HL-60 (cell line): ENCODE data around the gene TRIOBP.

Source experiments
- DNase-seq, 2 experiments: peaks; one replicate each; pipeline ENCODE4 v3.0.0-alpha.2; 2010 to 2020; ENCODE audit warnings: low read depth in 1 of 2, low spot score in 1 of 2
- H3K27ac ChIP-seq: fragments of 250-450 bp; sonication (Bioruptor Pico); replicated peaks from 2 replicates; pipeline ENCODE4 v1.5.1; 2020; ENCODE audit warnings: mild to moderate bottlenecking, moderate library complexity
- H3K27me3 ChIP-seq: fragments of 250-450 bp; sonication (Bioruptor Pico); 2 replicates; pipeline ENCODE4 v1.5.1; 2021; ENCODE audit warnings: mild to moderate bottlenecking, moderate library complexity; ENCODE audit not compliant: insufficient read depth, poor library complexity, severe bottlenecking
- H3K4me3 ChIP-seq: replicated peaks from 2 replicates; pipeline ENCODE4 v1.5.1; 2011; ENCODE audit warnings: mild to moderate bottlenecking, control low read depth, low read length; ENCODE audit not compliant: insufficient read depth
- GABPA ChIP-seq: IDR thresholded peaks from 2 replicates; pipeline ENCODE4 v1.6.1; 2012; ENCODE audit warnings: low read depth
- POLR2AphosphoS5 ChIP-seq: IDR thresholded peaks from 2 replicates; pipeline ENCODE4 v1.6.1; 2012; ENCODE audit warnings: low read depth
- SPI1 ChIP-seq: IDR thresholded peaks from 2 replicates; pipeline ENCODE4 v1.6.1; 2012; ENCODE audit warnings: low read depth, mild to moderate bottlenecking, borderline replicate concordance
- TF ChIP-seq, protein P1 (sequence below): IDR thresholded peaks from one replicate; pipeline ENCODE4 v1.5.1; 2011; ENCODE audit warnings: low read length, control low read depth, inconsistent platforms; ENCODE audit not compliant: insufficient read depth
- TF ChIP-seq, protein P2 (sequence below): IDR thresholded peaks from 2 replicates; pipeline ENCODE4 v1.6.1; 2012; ENCODE audit warnings: low read depth; ENCODE audit not compliant: insufficient replicate concordance

Gene TRIOBP

DNA sequence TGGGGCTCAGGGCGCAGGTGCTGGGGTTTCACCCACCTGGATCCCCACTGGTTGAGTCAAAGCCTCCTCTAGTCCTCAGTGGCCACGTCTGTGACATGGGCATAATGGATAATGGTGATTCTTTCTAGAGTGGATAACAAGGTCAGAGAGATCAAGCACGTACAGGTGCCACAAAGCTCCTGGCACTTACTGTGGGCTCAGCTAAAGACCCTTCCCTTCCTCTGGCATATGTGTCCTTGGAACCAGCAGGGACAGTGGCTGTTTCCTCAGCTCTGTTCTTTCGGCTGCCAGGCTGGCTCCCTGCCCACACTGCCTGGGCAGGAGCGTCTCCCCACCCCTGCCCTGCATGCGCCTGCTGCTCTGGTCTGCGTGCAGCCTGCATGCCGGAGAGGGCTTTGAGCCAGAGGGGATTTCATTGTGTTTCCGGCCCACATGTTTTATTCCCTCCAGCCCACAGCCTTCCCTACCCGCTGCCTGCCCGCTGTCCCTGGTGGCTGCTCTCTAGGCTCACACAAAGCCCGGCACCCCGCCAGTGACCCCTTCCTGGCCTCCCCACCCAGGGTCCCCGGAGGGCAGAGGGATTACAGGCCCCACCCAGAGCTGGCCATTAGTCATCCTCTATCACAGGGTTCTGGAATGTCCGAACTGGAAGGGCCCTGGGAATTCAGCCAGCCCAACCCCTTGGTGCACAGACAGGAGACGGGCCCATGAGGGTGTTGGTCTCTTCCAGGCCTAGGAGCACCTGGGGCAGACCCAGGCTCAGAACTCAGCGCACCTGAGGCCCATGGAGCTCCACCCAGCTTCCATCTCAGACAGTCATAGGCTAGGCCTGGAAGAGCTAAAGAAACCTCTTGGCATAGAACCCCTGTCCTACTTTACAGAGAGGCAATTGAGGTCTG lies 55.6 kb downstream of the TRIOBP start:
- no peak for DNase-seq
- TF ChIP-seq SPI1 (no peak), POLR2AphosphoS5 (no peak), GABPA (no peak)
- TF ChIP-seq, protein P1, sequence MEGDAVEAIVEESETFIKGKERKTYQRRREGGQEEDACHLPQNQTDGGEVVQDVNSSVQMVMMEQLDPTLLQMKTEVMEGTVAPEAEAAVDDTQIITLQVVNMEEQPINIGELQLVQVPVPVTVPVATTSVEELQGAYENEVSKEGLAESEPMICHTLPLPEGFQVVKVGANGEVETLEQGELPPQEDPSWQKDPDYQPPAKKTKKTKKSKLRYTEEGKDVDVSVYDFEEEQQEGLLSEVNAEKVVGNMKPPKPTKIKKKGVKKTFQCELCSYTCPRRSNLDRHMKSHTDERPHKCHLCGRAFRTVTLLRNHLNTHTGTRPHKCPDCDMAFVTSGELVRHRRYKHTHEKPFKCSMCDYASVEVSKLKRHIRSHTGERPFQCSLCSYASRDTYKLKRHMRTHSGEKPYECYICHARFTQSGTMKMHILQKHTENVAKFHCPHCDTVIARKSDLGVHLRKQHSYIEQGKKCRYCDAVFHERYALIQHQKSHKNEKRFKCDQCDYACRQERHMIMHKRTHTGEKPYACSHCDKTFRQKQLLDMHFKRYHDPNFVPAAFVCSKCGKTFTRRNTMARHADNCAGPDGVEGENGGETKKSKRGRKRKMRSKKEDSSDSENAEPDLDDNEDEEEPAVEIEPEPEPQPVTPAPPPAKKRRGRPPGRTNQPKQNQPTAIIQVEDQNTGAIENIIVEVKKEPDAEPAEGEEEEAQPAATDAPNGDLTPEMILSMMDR, result no peak
- TF ChIP-seq, protein P2, sequence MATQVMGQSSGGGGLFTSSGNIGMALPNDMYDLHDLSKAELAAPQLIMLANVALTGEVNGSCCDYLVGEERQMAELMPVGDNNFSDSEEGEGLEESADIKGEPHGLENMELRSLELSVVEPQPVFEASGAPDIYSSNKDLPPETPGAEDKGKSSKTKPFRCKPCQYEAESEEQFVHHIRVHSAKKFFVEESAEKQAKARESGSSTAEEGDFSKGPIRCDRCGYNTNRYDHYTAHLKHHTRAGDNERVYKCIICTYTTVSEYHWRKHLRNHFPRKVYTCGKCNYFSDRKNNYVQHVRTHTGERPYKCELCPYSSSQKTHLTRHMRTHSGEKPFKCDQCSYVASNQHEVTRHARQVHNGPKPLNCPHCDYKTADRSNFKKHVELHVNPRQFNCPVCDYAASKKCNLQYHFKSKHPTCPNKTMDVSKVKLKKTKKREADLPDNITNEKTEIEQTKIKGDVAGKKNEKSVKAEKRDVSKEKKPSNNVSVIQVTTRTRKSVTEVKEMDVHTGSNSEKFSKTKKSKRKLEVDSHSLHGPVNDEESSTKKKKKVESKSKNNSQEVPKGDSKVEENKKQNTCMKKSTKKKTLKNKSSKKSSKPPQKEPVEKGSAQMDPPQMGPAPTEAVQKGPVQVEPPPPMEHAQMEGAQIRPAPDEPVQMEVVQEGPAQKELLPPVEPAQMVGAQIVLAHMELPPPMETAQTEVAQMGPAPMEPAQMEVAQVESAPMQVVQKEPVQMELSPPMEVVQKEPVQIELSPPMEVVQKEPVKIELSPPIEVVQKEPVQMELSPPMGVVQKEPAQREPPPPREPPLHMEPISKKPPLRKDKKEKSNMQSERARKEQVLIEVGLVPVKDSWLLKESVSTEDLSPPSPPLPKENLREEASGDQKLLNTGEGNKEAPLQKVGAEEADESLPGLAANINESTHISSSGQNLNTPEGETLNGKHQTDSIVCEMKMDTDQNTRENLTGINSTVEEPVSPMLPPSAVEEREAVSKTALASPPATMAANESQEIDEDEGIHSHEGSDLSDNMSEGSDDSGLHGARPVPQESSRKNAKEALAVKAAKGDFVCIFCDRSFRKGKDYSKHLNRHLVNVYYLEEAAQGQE, result no peak
- H3K4me3 ChIP-seq, result no peak overlapping the region
- H3K27ac ChIP-seq, result no peak overlapping the region
- H3K27me3 ChIP-seq, result no peaks in the 10 kb centered on the region

DNA sequence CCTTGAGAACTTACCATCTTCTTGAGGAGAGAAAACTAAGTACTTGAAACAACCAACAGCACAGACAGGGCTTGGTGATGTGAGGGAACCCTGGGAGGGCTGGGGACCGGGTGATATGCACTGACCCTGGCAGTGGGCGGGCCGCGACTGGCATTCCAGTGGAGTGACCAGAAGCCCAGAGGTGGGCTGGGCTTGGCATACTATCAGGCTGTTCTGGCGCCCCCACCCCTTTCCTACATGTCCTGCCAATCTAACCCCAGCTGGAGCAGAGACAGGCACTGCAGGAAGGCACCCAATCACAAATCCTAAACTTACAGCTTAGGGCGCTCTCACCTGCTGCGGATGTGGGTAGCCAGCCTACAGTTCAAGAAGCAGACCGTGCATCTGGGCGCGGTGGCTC lies 56.9 kb downstream of the TRIOBP start:
- Histone ChIP-seq H3K27ac (no peak overlapping the region), H3K27me3 (no peaks in the 10 kb centered on the region), H3K4me3 (no peak overlapping the region)
- DNase-seq, result no peak
- TF ChIP-seq GABPA (no peak), SPI1 (no peak), POLR2AphosphoS5 (no peak)
- TF ChIP-seq, protein P1, result no peak
- TF ChIP-seq, protein P2, result no peak

DNA sequence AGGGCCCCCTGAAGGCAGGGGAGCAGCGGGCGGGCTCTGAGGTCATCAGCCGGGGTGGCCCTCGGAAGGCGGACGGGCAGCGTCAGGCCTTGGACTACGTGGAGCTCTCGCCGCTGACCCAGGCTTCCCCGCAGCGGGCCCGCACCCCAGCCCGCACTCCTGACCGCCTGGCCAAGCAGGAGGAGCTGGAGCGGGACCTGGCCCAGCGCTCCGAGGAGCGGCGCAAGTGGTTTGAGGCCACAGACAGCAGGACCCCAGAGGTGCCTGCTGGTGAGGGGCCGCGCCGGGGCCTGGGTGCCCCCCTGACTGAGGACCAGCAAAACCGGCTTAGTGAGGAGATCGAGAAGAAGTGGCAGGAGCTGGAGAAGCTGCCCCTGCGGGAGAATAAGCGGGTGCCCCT lies 60.8 kb downstream of the TRIOBP start:
- no peak for DNase-seq
- Histone ChIP-seq H3K4me3 (no peak overlapping the region), H3K27ac (no peak overlapping the region), H3K27me3 (no peaks in the 10 kb centered on the region)
- TF ChIP-seq GABPA (no peak), SPI1 (no peak), POLR2AphosphoS5 (no peak)
- TF ChIP-seq, protein P2, result no peak
- TF ChIP-seq, protein P1, result no peak
